HEK293 (cell line): ENCODE results near the gene MRPL45.
"Not testable (repeated sequence)": the region's sequence is repeated elsewhere in the genome, so short reads cannot be mapped to it uniquely, and the experiment has no call there.

ENCODE experiments used
- TCF7L2 ChIP-seq: IDR thresholded peaks from 2 replicates; pipeline ENCODE4 v1.6.1; 2011; ENCODE audit warnings: low read depth, mild to moderate bottlenecking, inconsistent platforms, low read length, moderate library complexity, borderline replicate concordance
- TF ChIP-seq, protein P1 (sequence below): fragments of 450-650 bp; formaldehyde crosslinking; IDR thresholded peaks from 2 replicates; pipeline ENCODE4 v1.5.1; 2016; ENCODE audit warnings: missing biosample characterization, missing genetic modification characterization
- TF ChIP-seq, protein P2 (sequence below): fragments of 450-650 bp; formaldehyde crosslinking; IDR thresholded peaks from 2 replicates; pipeline ENCODE4 v1.5.1; 2016; ENCODE audit warnings: missing biosample characterization, missing genetic modification characterization
- TF ChIP-seq, protein P3 (sequence below): fragments of 450-650 bp; formaldehyde crosslinking; IDR thresholded peaks from 2 replicates; pipeline ENCODE4 v1.5.1; 2016; ENCODE audit warnings: missing biosample characterization, missing genetic modification characterization
- TF ChIP-seq, protein P4 (sequence below): fragments of 450-650 bp; formaldehyde crosslinking; IDR thresholded peaks from 2 replicates; pipeline ENCODE4 v1.5.1; 2016; ENCODE audit warnings: missing biosample characterization, missing genetic modification characterization

DNA sequence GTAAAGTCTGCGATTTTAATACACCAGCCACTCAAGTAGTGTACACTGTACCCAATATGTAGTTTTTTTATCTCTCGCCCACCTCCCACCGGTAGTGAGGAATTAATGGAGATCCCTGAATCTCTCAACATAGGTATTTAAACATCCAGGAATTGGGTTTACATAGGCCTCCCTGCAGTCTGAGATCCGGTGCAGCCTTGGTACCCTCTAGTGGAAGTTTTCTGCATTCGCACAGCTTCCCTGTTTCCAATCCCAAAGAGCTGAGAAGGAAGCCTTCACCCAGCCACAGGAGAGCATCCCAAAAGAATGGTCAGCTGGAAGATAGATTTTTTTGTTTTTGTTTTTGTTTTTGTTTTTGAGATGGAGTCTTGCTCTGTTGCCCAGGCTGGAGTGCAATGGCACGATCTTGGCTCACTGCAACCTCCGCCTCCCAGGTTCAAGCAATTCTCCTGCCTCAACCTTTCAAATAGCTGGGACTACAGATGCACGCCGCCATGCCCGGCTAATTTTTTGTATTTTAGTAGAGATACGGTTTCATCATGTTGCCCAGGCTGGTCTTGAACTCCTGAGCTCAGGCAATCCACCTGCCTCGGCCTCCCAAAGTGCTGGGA lies 8.6 kb upstream of the MRPL45 start:
- TF ChIP-seq, protein P1, sequence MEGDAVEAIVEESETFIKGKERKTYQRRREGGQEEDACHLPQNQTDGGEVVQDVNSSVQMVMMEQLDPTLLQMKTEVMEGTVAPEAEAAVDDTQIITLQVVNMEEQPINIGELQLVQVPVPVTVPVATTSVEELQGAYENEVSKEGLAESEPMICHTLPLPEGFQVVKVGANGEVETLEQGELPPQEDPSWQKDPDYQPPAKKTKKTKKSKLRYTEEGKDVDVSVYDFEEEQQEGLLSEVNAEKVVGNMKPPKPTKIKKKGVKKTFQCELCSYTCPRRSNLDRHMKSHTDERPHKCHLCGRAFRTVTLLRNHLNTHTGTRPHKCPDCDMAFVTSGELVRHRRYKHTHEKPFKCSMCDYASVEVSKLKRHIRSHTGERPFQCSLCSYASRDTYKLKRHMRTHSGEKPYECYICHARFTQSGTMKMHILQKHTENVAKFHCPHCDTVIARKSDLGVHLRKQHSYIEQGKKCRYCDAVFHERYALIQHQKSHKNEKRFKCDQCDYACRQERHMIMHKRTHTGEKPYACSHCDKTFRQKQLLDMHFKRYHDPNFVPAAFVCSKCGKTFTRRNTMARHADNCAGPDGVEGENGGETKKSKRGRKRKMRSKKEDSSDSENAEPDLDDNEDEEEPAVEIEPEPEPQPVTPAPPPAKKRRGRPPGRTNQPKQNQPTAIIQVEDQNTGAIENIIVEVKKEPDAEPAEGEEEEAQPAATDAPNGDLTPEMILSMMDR (tag by site-specific recombination) = 0 out of 2 replicates have a peak, but pooled peaks have one; percentile 12
- TF ChIP-seq TCF7L2 = not testable (repeated sequence)
- TF ChIP-seq, protein P2, sequence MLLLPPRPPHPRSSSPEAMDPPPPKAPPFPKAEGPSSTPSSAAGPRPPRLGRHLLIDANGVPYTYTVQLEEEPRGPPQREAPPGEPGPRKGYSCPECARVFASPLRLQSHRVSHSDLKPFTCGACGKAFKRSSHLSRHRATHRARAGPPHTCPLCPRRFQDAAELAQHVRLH (tag by site-specific recombination) = not testable (repeated sequence)
- TF ChIP-seq, protein P3, sequence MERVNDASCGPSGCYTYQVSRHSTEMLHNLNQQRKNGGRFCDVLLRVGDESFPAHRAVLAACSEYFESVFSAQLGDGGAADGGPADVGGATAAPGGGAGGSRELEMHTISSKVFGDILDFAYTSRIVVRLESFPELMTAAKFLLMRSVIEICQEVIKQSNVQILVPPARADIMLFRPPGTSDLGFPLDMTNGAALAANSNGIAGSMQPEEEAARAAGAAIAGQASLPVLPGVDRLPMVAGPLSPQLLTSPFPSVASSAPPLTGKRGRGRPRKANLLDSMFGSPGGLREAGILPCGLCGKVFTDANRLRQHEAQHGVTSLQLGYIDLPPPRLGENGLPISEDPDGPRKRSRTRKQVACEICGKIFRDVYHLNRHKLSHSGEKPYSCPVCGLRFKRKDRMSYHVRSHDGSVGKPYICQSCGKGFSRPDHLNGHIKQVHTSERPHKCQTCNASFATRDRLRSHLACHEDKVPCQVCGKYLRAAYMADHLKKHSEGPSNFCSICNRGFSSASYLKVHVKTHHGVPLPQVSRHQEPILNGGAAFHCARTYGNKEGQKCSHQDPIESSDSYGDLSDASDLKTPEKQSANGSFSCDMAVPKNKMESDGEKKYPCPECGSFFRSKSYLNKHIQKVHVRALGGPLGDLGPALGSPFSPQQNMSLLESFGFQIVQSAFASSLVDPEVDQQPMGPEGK (tag by site-specific recombination) = not testable (repeated sequence)
- TF ChIP-seq, protein P4, sequence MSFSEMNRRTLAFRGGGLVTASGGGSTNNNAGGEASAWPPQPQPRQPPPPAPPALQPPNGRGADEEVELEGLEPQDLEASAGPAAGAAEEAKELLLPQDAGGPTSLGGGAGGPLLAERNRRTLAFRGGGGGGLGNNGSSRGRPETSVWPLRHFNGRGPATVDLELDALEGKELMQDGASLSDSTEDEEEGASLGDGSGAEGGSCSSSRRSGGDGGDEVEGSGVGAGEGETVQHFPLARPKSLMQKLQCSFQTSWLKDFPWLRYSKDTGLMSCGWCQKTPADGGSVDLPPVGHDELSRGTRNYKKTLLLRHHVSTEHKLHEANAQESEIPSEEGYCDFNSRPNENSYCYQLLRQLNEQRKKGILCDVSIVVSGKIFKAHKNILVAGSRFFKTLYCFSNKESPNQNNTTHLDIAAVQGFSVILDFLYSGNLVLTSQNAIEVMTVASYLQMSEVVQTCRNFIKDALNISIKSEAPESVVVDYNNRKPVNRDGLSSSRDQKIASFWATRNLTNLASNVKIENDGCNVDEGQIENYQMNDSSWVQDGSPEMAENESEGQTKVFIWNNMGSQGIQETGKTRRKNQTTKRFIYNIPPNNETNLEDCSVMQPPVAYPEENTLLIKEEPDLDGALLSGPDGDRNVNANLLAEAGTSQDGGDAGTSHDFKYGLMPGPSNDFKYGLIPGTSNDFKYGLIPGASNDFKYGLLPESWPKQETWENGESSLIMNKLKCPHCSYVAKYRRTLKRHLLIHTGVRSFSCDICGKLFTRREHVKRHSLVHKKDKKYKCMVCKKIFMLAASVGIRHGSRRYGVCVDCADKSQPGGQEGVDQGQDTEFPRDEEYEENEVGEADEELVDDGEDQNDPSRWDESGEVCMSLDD (tag by site-specific recombination) = not testable (repeated sequence)
